Measurements from ENCODE around the gene OPCML.

DNA sequence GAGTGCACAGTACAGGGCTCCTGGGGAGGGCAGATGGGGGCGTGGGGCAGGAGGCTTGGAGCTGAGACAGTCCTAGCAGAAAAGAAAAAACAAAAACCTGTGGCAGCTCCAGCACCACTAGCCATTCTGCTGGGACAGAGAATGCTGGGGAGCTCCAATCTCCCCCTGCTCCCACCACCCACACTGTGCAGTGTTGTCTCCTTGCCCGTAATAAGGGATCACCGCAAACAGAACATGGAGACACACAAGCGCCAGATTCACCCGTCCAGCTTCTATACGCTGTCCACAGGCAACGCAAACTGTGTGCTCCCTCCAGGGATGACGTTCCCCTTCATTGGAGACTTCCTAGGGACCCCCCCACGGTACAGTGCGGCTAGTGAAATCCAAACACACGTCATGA lies 31.4 kb downstream of the OPCML start:
- TF ChIP-seq, protein P1, sequence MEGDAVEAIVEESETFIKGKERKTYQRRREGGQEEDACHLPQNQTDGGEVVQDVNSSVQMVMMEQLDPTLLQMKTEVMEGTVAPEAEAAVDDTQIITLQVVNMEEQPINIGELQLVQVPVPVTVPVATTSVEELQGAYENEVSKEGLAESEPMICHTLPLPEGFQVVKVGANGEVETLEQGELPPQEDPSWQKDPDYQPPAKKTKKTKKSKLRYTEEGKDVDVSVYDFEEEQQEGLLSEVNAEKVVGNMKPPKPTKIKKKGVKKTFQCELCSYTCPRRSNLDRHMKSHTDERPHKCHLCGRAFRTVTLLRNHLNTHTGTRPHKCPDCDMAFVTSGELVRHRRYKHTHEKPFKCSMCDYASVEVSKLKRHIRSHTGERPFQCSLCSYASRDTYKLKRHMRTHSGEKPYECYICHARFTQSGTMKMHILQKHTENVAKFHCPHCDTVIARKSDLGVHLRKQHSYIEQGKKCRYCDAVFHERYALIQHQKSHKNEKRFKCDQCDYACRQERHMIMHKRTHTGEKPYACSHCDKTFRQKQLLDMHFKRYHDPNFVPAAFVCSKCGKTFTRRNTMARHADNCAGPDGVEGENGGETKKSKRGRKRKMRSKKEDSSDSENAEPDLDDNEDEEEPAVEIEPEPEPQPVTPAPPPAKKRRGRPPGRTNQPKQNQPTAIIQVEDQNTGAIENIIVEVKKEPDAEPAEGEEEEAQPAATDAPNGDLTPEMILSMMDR (IDR thresholded peaks at IDR 0.05; ENCODE audit: low read length), result no peak
- no peak for TF ChIP-seq EZH2 (IDR thresholded peaks at IDR 0.05; ENCODE audit: borderline replicate concordance, low read length)

Measured in OCI-LY1 (cell line).